ENCODE measurements around the gene RGS8. TPM values are rescaled to one million over a fixed set of nuclear protein-coding genes. Genes with fewer than 3 reads are reported as not detected.

Gene RGS8
- total RNA-seq, 2 experiments from 2014 or later, result not detected

GRCh38 chr1:182690886-182691443 lies 6.6 kb upstream of the RGS8 start:
- Mint-ChIP-seq H3K9me3 (peaks cover 19% of the 10 kb centered on the region), H3K27me3 (peaks cover 23% of the 10 kb centered on the region), H3K4me1 (no peaks in the 10 kb centered on the region), H3K36me3 (no peaks in the 10 kb centered on the region), H3K27ac (no peak overlapping the region), H3K4me3 (no peak overlapping the region)
- ATAC-seq (ENCODE audit: low read depth) (no peak), DNase-seq (no peak)
- POLR2A ChIA-PET, result no interaction called here

- no peaks in the 10 kb centered on the region for H3K4me1 Mint-ChIP-seq
- DNase-seq, result no peak
- no peak overlapping the region for H3K4me3 Mint-ChIP-seq
- H3K27ac Mint-ChIP-seq, result no peak overlapping the region
- peaks cover 19% of the 10 kb centered on the region for H3K9me3 Mint-ChIP-seq
- H3K36me3 Mint-ChIP-seq, result no peaks in the 10 kb centered on the region
- peaks cover 17% of the 10 kb centered on the region for H3K27me3 Mint-ChIP-seq
- ATAC-seq (ENCODE audit: low read depth), result no peak
- POLR2A ChIA-PET, result no interaction called here
These were observed 4.2 kb upstream of the RGS8 start for GRCh38 chr1:182688436-182689205.

- Mint-ChIP-seq H3K27me3 (peaks cover 27% of the 10 kb centered on the region), H3K9me3 (peaks cover 13% of the 10 kb centered on the region), H3K36me3 (no peaks in the 10 kb centered on the region), H3K27ac (no peak overlapping the region), H3K4me3 (no peak overlapping the region), H3K4me1 (no peaks in the 10 kb centered on the region)
- POLR2A ChIA-PET, result no interaction called here
- DNase-seq (no peak), ATAC-seq (ENCODE audit: low read depth) (no peak)
These were observed 3.0 kb upstream of the RGS8 start for GRCh38 chr1:182687361-182687760.

- POLR2A ChIA-PET, result no interaction called here
- peaks cover 11% of the 10 kb centered on the region for H3K9me3 Mint-ChIP-seq
- no peak overlapping the region for H3K27ac Mint-ChIP-seq
- no peak for DNase-seq
- no peaks in the 10 kb centered on the region for H3K4me1 Mint-ChIP-seq
- no peaks in the 10 kb centered on the region for H3K36me3 Mint-ChIP-seq
- ATAC-seq (ENCODE audit: low read depth), result no peak
- no peak overlapping the region for H3K4me3 Mint-ChIP-seq
- H3K27me3 Mint-ChIP-seq, result peaks cover 30% of the 10 kb centered on the region
These were observed 2.1 kb upstream of the RGS8 start for GRCh38 chr1:182686446-182686845.

GRCh38 chr1:182685215-182685614 lies 828 bp upstream of the RGS8 start:
- ATAC-seq (ENCODE audit: low read depth) (no peak), DNase-seq (no peak)
- no peak overlapping the region for H3K27ac Mint-ChIP-seq
- H3K27me3 Mint-ChIP-seq, result peaks cover 27% of the 10 kb centered on the region
- H3K9me3 Mint-ChIP-seq, result peaks cover 2% of the 10 kb centered on the region
- peaks cover 3% of the 10 kb centered on the region for H3K4me1 Mint-ChIP-seq
- H3K4me3 Mint-ChIP-seq, result no peak overlapping the region
- no peaks in the 10 kb centered on the region for H3K36me3 Mint-ChIP-seq
- POLR2A ChIA-PET, result no interaction called here

GRCh38 chr1:182682898-182683501 lies 1.4 kb downstream of the RGS8 start:
- POLR2A ChIA-PET, result no interaction called here
- no peak for ATAC-seq (ENCODE audit: low read depth)

GRCh38 chr1:182682406-182682805 lies 2.0 kb downstream of the RGS8 start:
- no peaks in the 10 kb centered on the region for H3K9me3 Mint-ChIP-seq
- no peaks in the 10 kb centered on the region for H3K36me3 Mint-ChIP-seq
- POLR2A ChIA-PET, result no interaction called here

More at GRCh38 chr1:182682898-182683501, 1.4 kb downstream of the RGS8 start:
- H3K36me3 Mint-ChIP-seq, result no peaks in the 10 kb centered on the region
- peaks cover 5% of the 10 kb centered on the region for H3K4me1 Mint-ChIP-seq
- H3K4me3 Mint-ChIP-seq, result no peak overlapping the region
- no peak overlapping the region for H3K27ac Mint-ChIP-seq
- no peak for DNase-seq
- peaks cover 32% of the 10 kb centered on the region for H3K27me3 Mint-ChIP-seq
- H3K9me3 Mint-ChIP-seq, result no peaks in the 10 kb centered on the region

GRCh38 chr1:182681568-182681912 lies 2.8 kb downstream of the RGS8 start:
- Mint-ChIP-seq H3K36me3 (no peaks in the 10 kb centered on the region), H3K4me3 (no peak overlapping the region), H3K4me1 (peaks cover 5% of the 10 kb centered on the region), H3K9me3 (no peaks in the 10 kb centered on the region), H3K27me3 (peaks cover 26% of the 10 kb centered on the region), H3K27ac (no peak overlapping the region)
- no peak for DNase-seq
- POLR2A ChIA-PET, result no interaction called here
- no peak for ATAC-seq (ENCODE audit: low read depth)

More at GRCh38 chr1:182682406-182682805, 2.0 kb downstream of the RGS8 start:
- DNase-seq, result no peak
- H3K4me3 Mint-ChIP-seq, result no peak overlapping the region
- peaks cover 5% of the 10 kb centered on the region for H3K4me1 Mint-ChIP-seq
- H3K27me3 Mint-ChIP-seq, result peaks cover 29% of the 10 kb centered on the region
- ATAC-seq (ENCODE audit: low read depth), result no peak
- no peak overlapping the region for H3K27ac Mint-ChIP-seq

- Mint-ChIP-seq H3K4me3 (no peak overlapping the region), H3K4me1 (peaks cover 5% of the 10 kb centered on the region), H3K36me3 (no peaks in the 10 kb centered on the region), H3K27me3 (peaks cover 26% of the 10 kb centered on the region), H3K27ac (no peak overlapping the region), H3K9me3 (no peaks in the 10 kb centered on the region)
- POLR2A ChIA-PET, result no interaction called here
- DNase-seq, result no peak
- no peak for ATAC-seq (ENCODE audit: low read depth)
These were observed 3.4 kb downstream of the RGS8 start for GRCh38 chr1:182680901-182681567.

- H3K27me3 Mint-ChIP-seq, result peaks cover 28% of the 10 kb centered on the region
- no peak for ATAC-seq (ENCODE audit: low read depth)
- H3K27ac Mint-ChIP-seq, result no peak overlapping the region
- no peak for DNase-seq
- no peak overlapping the region for H3K4me3 Mint-ChIP-seq
- POLR2A ChIA-PET, result no interaction called here
- no peaks in the 10 kb centered on the region for H3K36me3 Mint-ChIP-seq
- peaks cover 5% of the 10 kb centered on the region for H3K4me1 Mint-ChIP-seq
- H3K9me3 Mint-ChIP-seq, result no peaks in the 10 kb centered on the region
These were observed 4.0 kb downstream of the RGS8 start for GRCh38 chr1:182680408-182680807.

- ATAC-seq (ENCODE audit: low read depth) (no peak), DNase-seq (no peak)
- Mint-ChIP-seq H3K27ac (no peak overlapping the region), H3K36me3 (no peaks in the 10 kb centered on the region), H3K9me3 (no peaks in the 10 kb centered on the region), H3K27me3 (peaks cover 32% of the 10 kb centered on the region), H3K4me1 (peaks cover 5% of the 10 kb centered on the region), H3K4me3 (no peak overlapping the region)
- POLR2A ChIA-PET, result no interaction called here
These were observed 4.7 kb downstream of the RGS8 start for GRCh38 chr1:182679684-182680083.

- ATAC-seq (ENCODE audit: low read depth), result no peak
- Mint-ChIP-seq H3K4me1 (peaks cover 5% of the 10 kb centered on the region), H3K4me3 (no peak overlapping the region), H3K27ac (no peak overlapping the region), H3K36me3 (no peaks in the 10 kb centered on the region), H3K27me3 (peaks cover 20% of the 10 kb centered on the region), H3K9me3 (no peaks in the 10 kb centered on the region)
- DNase-seq, result no peak
- POLR2A ChIA-PET, result no interaction called here
These were observed 6.8 kb downstream of the RGS8 start for GRCh38 chr1:182677397-182678098.

- ATAC-seq (ENCODE audit: low read depth) (no peak), DNase-seq (no peak)
- Mint-ChIP-seq H3K4me3 (no peak overlapping the region), H3K27ac (no peak overlapping the region), H3K9me3 (no peaks in the 10 kb centered on the region), H3K27me3 (peaks cover 20% of the 10 kb centered on the region), H3K36me3 (no peaks in the 10 kb centered on the region), H3K4me1 (peaks cover 5% of the 10 kb centered on the region)
- POLR2A ChIA-PET, result no interaction called here
These were observed 8.1 kb downstream of the RGS8 start for GRCh38 chr1:182676274-182676673.
